H9 (cell line): ENCODE results near the gene TSHZ1. TPM values are rescaled to one million over a fixed set of nuclear protein-coding genes. Genes with fewer than 3 reads are reported as not detected.

Experiments used
- DNase-seq: peaks from one replicate; pipeline ENCODE4 v3.0.0-alpha.2; 2017
- H2AFZ ChIP-seq: one replicate; pipeline ENCODE4 v1.6.1; 2013; ENCODE audit warnings: mild to moderate bottlenecking, low read length, control low read depth, moderate library complexity
- H2AK5ac ChIP-seq: 2 replicates; pipeline ENCODE4 v1.6.1; 2013; ENCODE audit warnings: low read length, control low read depth, mixed read lengths; ENCODE audit not compliant: insufficient read length
- H2BK120ac ChIP-seq: one replicate; pipeline ENCODE4 v1.6.1; 2013; ENCODE audit warnings: low read depth, mild to moderate bottlenecking, low read length, control low read depth, inconsistent platforms; ENCODE audit not compliant: poor library complexity, severe bottlenecking
- H2BK12ac ChIP-seq: 2 replicates; pipeline ENCODE4 v1.6.1; 2013; ENCODE audit warnings: low read length, control low read depth, mixed read lengths, low read depth; ENCODE audit not compliant: insufficient read length
- H2BK15ac ChIP-seq: 2 replicates; pipeline ENCODE4 v1.6.1; 2013; ENCODE audit warnings: low read depth, low read length, control low read depth
- H2BK20ac ChIP-seq: one replicate; pipeline ENCODE4 v1.6.1; 2013; ENCODE audit warnings: low read depth, mild to moderate bottlenecking, low read length, control low read depth, inconsistent platforms; ENCODE audit not compliant: poor library complexity, severe bottlenecking
- H2BK5ac ChIP-seq: 2 replicates; pipeline ENCODE4 v1.6.1; 2013; ENCODE audit warnings: low read length, control low read depth, mixed read lengths; ENCODE audit not compliant: insufficient read length
- H3K14ac ChIP-seq: 2 replicates; pipeline ENCODE4 v1.6.1; 2013; ENCODE audit warnings: low read length, control low read depth; ENCODE audit not compliant: insufficient read depth
- H3K18ac ChIP-seq: 2 replicates; pipeline ENCODE4 v1.6.1; 2013; ENCODE audit warnings: low read depth, mild to moderate bottlenecking, mixed read lengths, low read length, control low read depth; ENCODE audit not compliant: insufficient read length
- H3K23ac ChIP-seq: 2 replicates; pipeline ENCODE4 v1.6.1; 2013; ENCODE audit warnings: low read length, control low read depth, mixed read lengths, low read depth; ENCODE audit not compliant: insufficient read length
- H3K23me2 ChIP-seq: 2 replicates; pipeline ENCODE4 v1.6.1; 2013; ENCODE audit warnings: low read depth, mild to moderate bottlenecking, mixed read lengths, low read length, control low read depth; ENCODE audit not compliant: insufficient read length, poor library complexity, severe bottlenecking
- H3K27ac ChIP-seq: 2 replicates; pipeline ENCODE4 v1.5.1; 2013; ENCODE audit warnings: low read length, control low read depth, mixed read lengths, low read depth; ENCODE audit not compliant: insufficient read length
- H3K27me3 ChIP-seq: 2 replicates; pipeline ENCODE4 v1.6.1; 2013; ENCODE audit warnings: low read length, control low read depth, inconsistent platforms; ENCODE audit not compliant: insufficient read depth
- H3K4ac ChIP-seq: 2 replicates; pipeline ENCODE4 v1.6.1; 2013; ENCODE audit warnings: low read depth, mild to moderate bottlenecking, control low read depth, inconsistent platforms, low read length, moderate library complexity
- H3K4me1 ChIP-seq: 2 replicates; pipeline ENCODE4 v1.6.1; 2013; ENCODE audit warnings: low read length, control low read depth, inconsistent platforms; ENCODE audit not compliant: insufficient read depth
- H3K4me2 ChIP-seq: 2 replicates; pipeline ENCODE4 v1.6.1; 2013; ENCODE audit warnings: low read length, control low read depth, mixed read lengths; ENCODE audit not compliant: insufficient read length, insufficient read depth
- H3K56ac ChIP-seq: 2 replicates; pipeline ENCODE4 v1.6.1; 2013; ENCODE audit warnings: low read depth, mild to moderate bottlenecking, mixed read lengths, low read length, control low read depth; ENCODE audit not compliant: insufficient read length
- H3K79me1 ChIP-seq: 2 replicates; pipeline ENCODE4 v1.6.1; 2013; ENCODE audit warnings: low read depth, mild to moderate bottlenecking, moderate library complexity, low read length, control low read depth, inconsistent platforms; ENCODE audit not compliant: insufficient read depth, poor library complexity, severe bottlenecking
- H3K79me2 ChIP-seq: 2 replicates; pipeline ENCODE4 v1.6.1; 2013; ENCODE audit warnings: low read length, control low read depth, inconsistent platforms; ENCODE audit not compliant: insufficient read depth
- H3K9ac ChIP-seq: 2 replicates; pipeline ENCODE4 v1.6.1; 2013; ENCODE audit warnings: low read length, control low read depth, mixed read lengths; ENCODE audit not compliant: insufficient read length; ENCODE audit errors: extremely low read depth
- H3K9me3 ChIP-seq: one replicate; pipeline ENCODE4 v1.6.1; 2013; ENCODE audit warnings: low read depth, low read length, inconsistent platforms; ENCODE audit not compliant: control insufficient read depth
- H3T11ph ChIP-seq: one replicate; pipeline ENCODE4 v1.6.1; 2013; ENCODE audit warnings: mild to moderate bottlenecking, low read length, control low read depth, inconsistent platforms
- H4K20me1 ChIP-seq: one replicate; pipeline ENCODE4 v1.6.1; 2013; ENCODE audit not compliant: control insufficient read depth, insufficient read length, insufficient read depth
- H4K5ac ChIP-seq: 2 replicates; pipeline ENCODE4 v1.6.1; 2013; ENCODE audit warnings: low read depth, mild to moderate bottlenecking, mixed read lengths, low read length, control low read depth; ENCODE audit not compliant: insufficient read length
- H4K8ac ChIP-seq: replicated peaks from 2 replicates; pipeline ENCODE4 v1.6.1; 2013; ENCODE audit warnings: low read length, control low read depth, mixed read lengths, low read depth; ENCODE audit not compliant: insufficient read length
- H4K91ac ChIP-seq: 2 replicates; pipeline ENCODE4 v1.6.1; 2013; ENCODE audit warnings: low read depth, mild to moderate bottlenecking, moderate library complexity, mixed read lengths, low read length, control low read depth; ENCODE audit not compliant: insufficient read length
- H3K27ac Mint-ChIP-seq, 3 experiments: 2 replicates in 2 of 3; 3 replicates in 1 of 3; pipeline ENCODE4 v1.8.0; 2020 to 2021; ENCODE audit warnings: mixed read lengths in 3 of 3, mild to moderate bottlenecking in 1 of 3, moderate library complexity in 1 of 3
- H3K27me3 Mint-ChIP-seq: 2 replicates; pipeline ENCODE4 v1.8.0; 2021; ENCODE audit warnings: low read depth, mild to moderate bottlenecking, moderate library complexity, mixed read lengths
- H3K36me3 Mint-ChIP-seq, 3 experiments: 2 replicates in 2 of 3; 3 replicates in 1 of 3; pipeline ENCODE4 v1.8.0; 2020 to 2021; ENCODE audit warnings: low read depth in 3 of 3, mixed read lengths in 3 of 3; ENCODE audit not compliant: insufficient read depth in 1 of 3
- H3K4me1 Mint-ChIP-seq, 2 experiments: 2 replicates each; pipeline ENCODE4 v1.8.0; 2020; ENCODE audit warnings: mixed read lengths in 2 of 2
- H3K4me3 Mint-ChIP-seq, 2 experiments: 2 replicates in 1 of 2; 3 replicates in 1 of 2; pipeline ENCODE4 v1.8.0; 2020 to 2021; ENCODE audit warnings: mild to moderate bottlenecking in 2 of 2, mixed read lengths in 2 of 2, moderate library complexity in 1 of 2
- H3K9me3 Mint-ChIP-seq, 2 experiments: 2 replicates in 1 of 2; 3 replicates in 1 of 2; pipeline ENCODE4 v1.8.0; 2020; ENCODE audit warnings: mild to moderate bottlenecking in 2 of 2, mixed read lengths in 2 of 2, moderate library complexity in 1 of 2
- CTCF ChIP-seq: fragments of 200-600 bp; sonication (generic); conservative IDR thresholded peaks from 3 replicates; pipeline ENCODE4 v1.8.0; 2021; ENCODE audit warnings: antibody characterized with exemption, mild to moderate bottlenecking
- WGBS: extraction: QIAGEN DNeasy Blood & Tissue Kit; methylation state at CpG from one replicate; pipeline ENCODE4 v1.1.7; 2013; ENCODE audit warnings: missing lambda C conversion rate, low lambda C conversion rate, mixed read lengths; ENCODE audit not compliant: insufficient read length; ENCODE audit errors: extremely low coverage; 5-methylcytosine and 5-hydroxymethylcytosine counted together
- total RNA-seq: library from RNA; stranded (reverse); gene quantifications from 2 replicates; pipeline ENCODE4 v1.2.1, GENCODE V29; 2021

TSHZ1 gene
- total RNA-seq, 1 experiment from 2014 or later = 0.15 TPM

GRCh38 chr18:75226956-75227316 is 16.3 kb downstream of the TSHZ1 start:
- H3K14ac ChIP-seq = no peak overlapping the region; the same call in 1 of the 2 replicates
- Mint-ChIP-seq H3K9me3 (no peaks in the 10 kb centered on the region), H3K27me3 (no peaks in the 10 kb centered on the region; the same call in 1 of the 2 replicates), H3K4me1 (no peaks in the 10 kb centered on the region), H3K36me3 (no peaks in the 10 kb centered on the region), H3K27ac (no peak overlapping the region), H3K4me3 (no peak overlapping the region)
- H2BK5ac ChIP-seq = no peak overlapping the region
- no peak overlapping the region for H4K8ac ChIP-seq
- H4K20me1 ChIP-seq = no peaks in the 10 kb centered on the region
- no peak overlapping the region for H3K27ac ChIP-seq
- H3K23ac ChIP-seq = no peak overlapping the region
- H3T11ph ChIP-seq = no peak overlapping the region
- no peak overlapping the region for H2BK15ac ChIP-seq
- H3K9ac ChIP-seq = no peak overlapping the region
- no peaks in the 10 kb centered on the region for H3K27me3 ChIP-seq
- no peak overlapping the region for H4K91ac ChIP-seq
- WGBS = no CpG with 5 or more reads among the region's 5 CpGs
- DNase-seq = no peak
- TF ChIP-seq CTCF = no peak
- H3K56ac ChIP-seq = no peak overlapping the region
- H2AK5ac ChIP-seq = no peak overlapping the region
- H2AFZ ChIP-seq = no peak overlapping the region
- H3K18ac ChIP-seq = no peak overlapping the region
- H2BK120ac ChIP-seq = no peak overlapping the region
- H3K23me2 ChIP-seq = no peaks in the 10 kb centered on the region
- H3K79me2 ChIP-seq = no peaks in the 10 kb centered on the region
- no peak overlapping the region for H3K4ac ChIP-seq
- no peaks in the 10 kb centered on the region for H3K4me1 ChIP-seq
- no peak overlapping the region for H4K5ac ChIP-seq
- H2BK12ac ChIP-seq = no peak overlapping the region
- no peaks in the 10 kb centered on the region for H3K9me3 ChIP-seq
- H2BK20ac ChIP-seq = no peak overlapping the region
- no peak overlapping the region for H3K4me2 ChIP-seq
- no peaks in the 10 kb centered on the region for H3K79me1 ChIP-seq
